CD14-positive monocyte (primary cell): ENCODE results near the gene C20orf144. TPM values are rescaled to one million over a fixed set of nuclear protein-coding genes. Genes with fewer than 3 reads are reported as not detected.

Experiments
- DNase-seq, 3 donors: peaks; one replicate each; pipeline ENCODE4 v3.0.0-alpha.2; 2011 to 2022
- H2AFZ ChIP-seq: 2 replicates; pipeline ENCODE4 v1.6.0; 2012; ENCODE audit warnings: mild to moderate bottlenecking, low read depth, low read length, inconsistent platforms; ENCODE audit not compliant: insufficient read depth, poor library complexity, severe bottlenecking
- H3K27ac ChIP-seq, 2 donors: 1 replicate in 1 of 2; 2 replicates in 1 of 2; pipeline ENCODE4 v1.5.1; 2012 to 2013; ENCODE audit warnings: low read length in 2 of 2, control low read depth in 1 of 2, inconsistent platforms in 1 of 2, low read depth in 1 of 2, mild to moderate bottlenecking in 1 of 2
- H3K27me3 ChIP-seq, 2 donors: one replicate each; pipeline versions ENCODE4 v1.6.0 to v1.6.1; 2011 to 2013; ENCODE audit warnings: low read length in 2 of 2; ENCODE audit not compliant: control insufficient read depth in 2 of 2, insufficient read depth in 2 of 2
- H3K36me3 ChIP-seq, 2 donors: replicated peaks in 1 of 2; 1 replicate in 1 of 2; 2 replicates in 1 of 2; pipeline versions ENCODE4 v1.5.1 to v1.6.1; 2012 to 2013; ENCODE audit warnings: low read length in 2 of 2, control low read depth in 1 of 2, inconsistent platforms in 1 of 2, mild to moderate bottlenecking in 1 of 2; ENCODE audit not compliant: insufficient read depth in 2 of 2, control insufficient read depth in 1 of 2
- H3K4me1 ChIP-seq, 2 donors: 1 replicate in 1 of 2; 2 replicates in 1 of 2; pipeline versions ENCODE4 v1.5.1 to v1.6.1; 2012 to 2013; ENCODE audit warnings: low read length in 2 of 2, control low read depth in 1 of 2, inconsistent platforms in 1 of 2, mild to moderate bottlenecking in 1 of 2, moderate library complexity in 1 of 2; ENCODE audit not compliant: insufficient read depth in 2 of 2, control insufficient read depth in 1 of 2
- H3K4me2 ChIP-seq: replicated peaks from 2 replicates; pipeline ENCODE3; 2012; ENCODE audit warnings: low read length, moderate library complexity, mild to moderate bottlenecking; ENCODE audit not compliant: poor library complexity, severe bottlenecking; ENCODE audit errors: extremely low read depth
- H3K4me3 ChIP-seq, 3 experiments: fragments of 200-600 bp in 1 of 3; sonication (generic) in 1 of 3; replicated peaks in 1 of 3; 1 replicate in 2 of 3; 2 replicates in 1 of 3; pipeline ENCODE4 v1.5.1; 2011 to 2013; ENCODE audit warnings: low read length in 3 of 3, mild to moderate bottlenecking in 3 of 3, control low read depth in 2 of 3, low read depth in 2 of 3, inconsistent platforms in 1 of 3, moderate library complexity in 1 of 3
- H3K79me2 ChIP-seq: 2 replicates; pipeline ENCODE4 v1.6.0; 2012; ENCODE audit warnings: mild to moderate bottlenecking, control low read depth, inconsistent platforms, low read length, moderate library complexity; ENCODE audit not compliant: insufficient read depth
- H3K9ac ChIP-seq: 2 replicates; pipeline ENCODE4 v1.6.0; 2017; ENCODE audit warnings: low read length, mild to moderate bottlenecking; ENCODE audit not compliant: insufficient read depth, poor library complexity, severe bottlenecking
- H3K9me3 ChIP-seq, 2 donors: replicated peaks in 1 of 2; 1 replicate in 1 of 2; 2 replicates in 1 of 2; pipeline versions ENCODE4 v1.5.1 to v1.6.1; 2012 to 2013; ENCODE audit warnings: low read length in 2 of 2, control low read depth in 1 of 2; ENCODE audit not compliant: control insufficient read depth in 1 of 2, insufficient read depth in 1 of 2
- H4K20me1 ChIP-seq: 2 replicates; pipeline ENCODE4 v1.6.0; 2012; ENCODE audit warnings: mild to moderate bottlenecking, low read length, control low read depth, moderate library complexity; ENCODE audit not compliant: insufficient read depth
- H3K27ac Mint-ChIP-seq, 7 donors: one replicate each; pipeline ENCODE4 v1.8.0; 2020; ENCODE audit warnings: mild to moderate bottlenecking in 7 of 7, mixed read lengths in 7 of 7, moderate library complexity in 6 of 7, inconsistent platforms in 2 of 7
- H3K27me3 Mint-ChIP-seq, 3 donors: one replicate each; pipeline ENCODE4 v1.8.0; 2021 to 2022; ENCODE audit warnings: low read depth in 3 of 3, mild to moderate bottlenecking in 3 of 3, mixed read lengths in 3 of 3, moderate library complexity in 3 of 3, inconsistent platforms in 1 of 3
- H3K36me3 Mint-ChIP-seq, 2 donors: one replicate each; pipeline ENCODE4 v1.8.0; 2020; ENCODE audit warnings: mixed read lengths in 2 of 2, inconsistent platforms in 1 of 2, mild to moderate bottlenecking in 1 of 2
- H3K4me1 Mint-ChIP-seq: one replicate; pipeline ENCODE4 v1.8.0; 2020; ENCODE audit warnings: mild to moderate bottlenecking, mixed read lengths
- H3K4me3 Mint-ChIP-seq, 2 donors: one replicate each; pipeline ENCODE4 v1.8.0; 2020; ENCODE audit warnings: mild to moderate bottlenecking in 2 of 2, mixed read lengths in 2 of 2, moderate library complexity in 1 of 2
- H3K9me3 Mint-ChIP-seq, 7 donors: one replicate each; pipeline ENCODE4 v1.8.0; 2020 to 2022; ENCODE audit warnings: mixed read lengths in 7 of 7, mild to moderate bottlenecking in 6 of 7, moderate library complexity in 6 of 7, inconsistent platforms in 2 of 7
- WGBS: methylation state at CpG from one replicate; pipeline ENCODE4 v1.1.5; 2013; ENCODE audit warnings: missing lambda C conversion rate; ENCODE audit not compliant: insufficient coverage; 5-methylcytosine and 5-hydroxymethylcytosine counted together
- intact Hi-C, 2 donors: fragments of 100-400 bp; cut with micrococcal nuclease; formaldehyde crosslinking; loops; one replicate each; pipeline versions ENCODE4 v1.15.0 to v1.15.1; 2023
- polyA plus RNA-seq, 3 donors: library from polyadenylated mRNA; depleted of rRNA in 1 of 3; unstranded in 2 of 3; stranded (reverse) in 1 of 3; fragments of 300-500 nt in 2 of 3; fragments of >200 nt in 1 of 3; fragmentation: Illumina TruSeq in 2 of 3; gene quantifications; 1 replicate in 2 of 3; 2 replicates in 1 of 3; pipeline ENCODE4 v1.2.3, GENCODE V29; 2012 to 2021
- TF ChIP-seq, protein P1 (sequence below): fragments of 200-600 bp; IDR thresholded peaks from one replicate; pipeline ENCODE4 v1.8.0; 2022; ENCODE audit warnings: antibody characterized with exemption, mild to moderate bottlenecking

C20orf144 gene
- polyA plus RNA-seq, 3 donors: 0.13 TPM; not detected in 2

GRCh38 chr20:33626190-33626589, 35.9 kb upstream of the C20orf144 start:
- H3K27ac ChIP-seq: no peak overlapping the region
- intact Hi-C loops: no loop called here
- Mint-ChIP-seq H3K27ac (no peak overlapping the region), H3K9me3 (no peaks in the 10 kb centered on the region), H3K4me1 (no peaks in the 10 kb centered on the region), H3K4me3 (no peak overlapping the region), H3K27me3 (no peaks in the 10 kb centered on the region), H3K36me3 (peaks cover 73 to 76% of the 10 kb centered on the region in 2 donors)
- H4K20me1 ChIP-seq: no peaks in the 10 kb centered on the region
- DNase-seq: no peak
- no peaks in the 10 kb centered on the region for H3K9me3 ChIP-seq
- H3K4me1 ChIP-seq: no peaks in the 10 kb centered on the region
- WGBS: 97% methylated on average over 3 of the region's 4 CpGs
- no peak overlapping the region for H2AFZ ChIP-seq
- H3K4me3 ChIP-seq: no peak overlapping the region
- H3K4me2 ChIP-seq: no peak overlapping the region
- H3K9ac ChIP-seq: no peak overlapping the region
- H3K36me3 ChIP-seq: peaks cover 53 to 93% of the 10 kb centered on the region in 2 donors
- H3K27me3 ChIP-seq: no peaks in the 10 kb centered on the region
- no peaks in the 10 kb centered on the region for H3K79me2 ChIP-seq
- TF ChIP-seq, protein P1, sequence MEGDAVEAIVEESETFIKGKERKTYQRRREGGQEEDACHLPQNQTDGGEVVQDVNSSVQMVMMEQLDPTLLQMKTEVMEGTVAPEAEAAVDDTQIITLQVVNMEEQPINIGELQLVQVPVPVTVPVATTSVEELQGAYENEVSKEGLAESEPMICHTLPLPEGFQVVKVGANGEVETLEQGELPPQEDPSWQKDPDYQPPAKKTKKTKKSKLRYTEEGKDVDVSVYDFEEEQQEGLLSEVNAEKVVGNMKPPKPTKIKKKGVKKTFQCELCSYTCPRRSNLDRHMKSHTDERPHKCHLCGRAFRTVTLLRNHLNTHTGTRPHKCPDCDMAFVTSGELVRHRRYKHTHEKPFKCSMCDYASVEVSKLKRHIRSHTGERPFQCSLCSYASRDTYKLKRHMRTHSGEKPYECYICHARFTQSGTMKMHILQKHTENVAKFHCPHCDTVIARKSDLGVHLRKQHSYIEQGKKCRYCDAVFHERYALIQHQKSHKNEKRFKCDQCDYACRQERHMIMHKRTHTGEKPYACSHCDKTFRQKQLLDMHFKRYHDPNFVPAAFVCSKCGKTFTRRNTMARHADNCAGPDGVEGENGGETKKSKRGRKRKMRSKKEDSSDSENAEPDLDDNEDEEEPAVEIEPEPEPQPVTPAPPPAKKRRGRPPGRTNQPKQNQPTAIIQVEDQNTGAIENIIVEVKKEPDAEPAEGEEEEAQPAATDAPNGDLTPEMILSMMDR: no peak

- no peak overlapping the region for H3K27ac ChIP-seq
- peaks cover 62 to 89% of the 10 kb centered on the region in 2 donors for H3K36me3 ChIP-seq
Observed at GRCh38 chr20:33627577-33628216, 34.4 kb upstream of the C20orf144 start.

More at GRCh38 chr20:33627577-33628216, 34.4 kb upstream of the C20orf144 start:
- H3K9ac ChIP-seq: no peak overlapping the region
- WGBS: no CpG with 5 or more reads among the region's 4 CpGs
- no peaks in the 10 kb centered on the region for H3K9me3 ChIP-seq
- no peaks in the 10 kb centered on the region for H4K20me1 ChIP-seq
- TF ChIP-seq, protein P1: no peak
- H3K9me3 Mint-ChIP-seq: no peaks in the 10 kb centered on the region
- no peak for DNase-seq
- no peak overlapping the region for H3K4me2 ChIP-seq
- no peaks in the 10 kb centered on the region for H3K27me3 Mint-ChIP-seq
- no peak overlapping the region for H3K4me3 ChIP-seq
- no peaks in the 10 kb centered on the region for H3K4me1 Mint-ChIP-seq
- no peaks in the 10 kb centered on the region for H3K27me3 ChIP-seq
- no peak overlapping the region for H3K4me3 Mint-ChIP-seq
- no peak overlapping the region for H3K27ac Mint-ChIP-seq
- no peak overlapping the region for H2AFZ ChIP-seq
- H3K4me1 ChIP-seq: no peaks in the 10 kb centered on the region
- no peaks in the 10 kb centered on the region for H3K79me2 ChIP-seq
- intact Hi-C loops: no loop called here
- peaks cover 71 to 78% of the 10 kb centered on the region in 2 donors for H3K36me3 Mint-ChIP-seq
